Measurements from ENCODE around the gene TUNAR. TPM values are rescaled to one million over a fixed set of nuclear protein-coding genes. Genes with fewer than 3 reads are reported as not detected.

TUNAR gene
- total and polyA plus RNA-seq, 2 of the 4 experiments (the other 2 are of a cell fraction): not detected

- Histone ChIP-seq H2AK9ac (replicated peaks; ENCODE audit: low read depth, low read length, poor library complexity) (no peak overlapping the region), H4K91ac (ENCODE audit: insufficient read depth, low read depth, low read length) (no peak overlapping the region), H3K18ac (ENCODE audit: low read depth, low read length) (no peak overlapping the region), H2BK5ac (ENCODE audit: low read depth, low read length, poor library complexity, severe bottlenecking) (no peak overlapping the region), H2BK20ac (ENCODE audit: low read depth, low read length) (no peak overlapping the region), H2AFZ (replicated peaks; ENCODE audit: low read length, poor library complexity) (no peak overlapping the region), H3K27ac (ENCODE audit: insufficient read depth, low read length) (no peak overlapping the region), H4K8ac (ENCODE audit: low read depth in 2 of 2, low read length in 2 of 2) (no peak overlapping the region), H3K9ac (ENCODE audit: low read depth, low read length) (no peak overlapping the region), H3K4me3 (ENCODE audit: insufficient read depth, low read depth, low read length) (no peak overlapping the region), H3K36me3 (ENCODE audit: control insufficient read depth, insufficient read depth, low read length) (no peaks in the 10 kb centered on the region), H3K23ac (ENCODE audit: low read depth, low read length) (no peak overlapping the region), H3K27me3 (ENCODE audit: control insufficient read depth, insufficient read depth, low read length) (no peaks in the 10 kb centered on the region), H3K9me3 (ENCODE audit: control insufficient read depth, insufficient read depth, low read length) (no peaks in the 10 kb centered on the region), H2BK120ac (ENCODE audit: low read depth, low read length) (no peak overlapping the region), H3K4ac (ENCODE audit: low read depth, low read length) (no peak overlapping the region), H3K9me1 (ENCODE audit: insufficient read depth, low read length) (no peaks in the 10 kb centered on the region), H2BK15ac (ENCODE audit: low read depth, low read length) (no peak overlapping the region), H2AK5ac (ENCODE audit: low read depth, low read length) (no peak overlapping the region), H4K20me1 (ENCODE audit: insufficient read depth, low read length) (no peaks in the 10 kb centered on the region), H3K14ac (replicated peaks; ENCODE audit: low read depth, low read length) (no peak overlapping the region), H3K56ac (ENCODE audit: extremely low read depth, insufficient read depth, low read length) (no peak overlapping the region), H4K5ac (ENCODE audit: low read depth, low read length) (no peak overlapping the region), H3K4me1 (ENCODE audit: control insufficient read depth, insufficient read depth, low read length) (no peaks in the 10 kb centered on the region), H3K79me1 (ENCODE audit: low read depth in 1 of 2, low read length in 2 of 2) (no peaks in the 10 kb centered on the region), H3K4me2 (ENCODE audit: low read depth, low read length) (no peak overlapping the region)
- POLR2A ChIA-PET (ENCODE audit: unreplicated experiment): no interaction called here
- CTCF ChIA-PET: no interaction called here
- ATAC-seq (ENCODE audit: low read depth) (no peak), DNase-seq (no peak)
- in situ Hi-C loops (cut with MboI; ENCODE audit: low sequenced_read_pairs): no loop called here
- intact Hi-C loops (cut with micrococcal nuclease): no loop called here
- WGBS, 2 experiments (ENCODE audit: extremely low coverage in 2 of 2, insufficient read length in 1 of 2): no CpG with 5 or more reads among the region's 2 CpGs
- TF ChIP-seq RCOR1 (IDR thresholded peaks at IDR 0.05; ENCODE audit: insufficient replicate concordance, low read length) (no peak), RAD21 (IDR thresholded peaks at IDR 0.05; ENCODE audit: low read length) (no peak), BHLHE40 (IDR thresholded peaks at IDR 0.05; ENCODE audit: low read depth, low read length) (no peak), MAZ (IDR thresholded peaks at IDR 0.05; ENCODE audit: borderline replicate concordance, low read depth, low read length) (no peak), RFX5 (IDR thresholded peaks at IDR 0.05; ENCODE audit: low read depth, low read length) (no peak), MXI1 (IDR thresholded peaks at IDR 0.05; ENCODE audit: borderline replicate concordance, low read depth, low read length) (no peak), CHD1 (IDR thresholded peaks at IDR 0.05; ENCODE audit: low read depth, low read length) (no peak), POLR2A (IDR thresholded peaks at IDR 0.05; ENCODE audit: low read depth, low read length) (no peak), SMC3 (IDR thresholded peaks at IDR 0.05; ENCODE audit: low read depth, low read length) (no peak), FOS (IDR thresholded peaks at IDR 0.05; ENCODE audit: low read depth, low read length) (no peak)
- TF ChIP-seq, protein P1, sequence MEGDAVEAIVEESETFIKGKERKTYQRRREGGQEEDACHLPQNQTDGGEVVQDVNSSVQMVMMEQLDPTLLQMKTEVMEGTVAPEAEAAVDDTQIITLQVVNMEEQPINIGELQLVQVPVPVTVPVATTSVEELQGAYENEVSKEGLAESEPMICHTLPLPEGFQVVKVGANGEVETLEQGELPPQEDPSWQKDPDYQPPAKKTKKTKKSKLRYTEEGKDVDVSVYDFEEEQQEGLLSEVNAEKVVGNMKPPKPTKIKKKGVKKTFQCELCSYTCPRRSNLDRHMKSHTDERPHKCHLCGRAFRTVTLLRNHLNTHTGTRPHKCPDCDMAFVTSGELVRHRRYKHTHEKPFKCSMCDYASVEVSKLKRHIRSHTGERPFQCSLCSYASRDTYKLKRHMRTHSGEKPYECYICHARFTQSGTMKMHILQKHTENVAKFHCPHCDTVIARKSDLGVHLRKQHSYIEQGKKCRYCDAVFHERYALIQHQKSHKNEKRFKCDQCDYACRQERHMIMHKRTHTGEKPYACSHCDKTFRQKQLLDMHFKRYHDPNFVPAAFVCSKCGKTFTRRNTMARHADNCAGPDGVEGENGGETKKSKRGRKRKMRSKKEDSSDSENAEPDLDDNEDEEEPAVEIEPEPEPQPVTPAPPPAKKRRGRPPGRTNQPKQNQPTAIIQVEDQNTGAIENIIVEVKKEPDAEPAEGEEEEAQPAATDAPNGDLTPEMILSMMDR (conservative IDR thresholded peaks at IDR 0.05; ENCODE audit: low read depth, low read length): no peak
- dilution Hi-C loops (cut with HindIII; ENCODE audit: low sequenced_read_pairs, unreplicated experiment): no loop called here
- no TSS peak for BruUV-seq (replicated peaks)
Observed at GRCh38 chr14:95857275-95857674, 19.4 kb upstream of the TUNAR start.
